ACHN (cell line): ENCODE results near the gene RO60.
"Not testable (repeated sequence)": the region's sequence is repeated elsewhere in the genome, so short reads cannot be mapped to it uniquely, and the experiment has no call there.

Source experiments
- DNase-seq: peaks from one replicate; pipeline ENCODE4 v3.0.0-alpha.2; 2015
- in situ Hi-C: cut with HindIII; loops from 2 replicates; pipeline ENCODE4 v1.10.0; 2017; ENCODE audit warnings: low sequenced_read_pairs, low pct_ligation_motif_present, low pct_unique_long_range_greater_than_20kb

RO60 gene

GRCh38 chr1:193059282-193060114, at the start of gene RO60, which contains the start of gene UCHL5:
Gene RO60, plus strand, starts transcription at chr1:193059612. Its CDS starts 9,443 bp downstream, at chr1:193069055.
Gene UCHL5, minus strand, starts transcription at chr1:193059360. Its CDS starts 100 bp downstream, at chr1:193059260.
- DNase-seq, result peak; percentile 99
- in situ Hi-C loops, result no loop called here

- no peak for DNase-seq
- in situ Hi-C loops, result loop anchor here (25.0 kb wide), 1 partner anchor 199 kb away; the partner anchor contains the start of gene RGS2
Observed at GRCh38 chr1:193011406-193011805, 48.0 kb upstream of the RO60 start.

- DNase-seq, result no peak
- in situ Hi-C loops, result loop anchor here (25.0 kb wide), 1 partner anchor 201 kb away; the partner anchor contains the start of gene RGS2
Observed at GRCh38 chr1:193013005-193013404, 46.4 kb upstream of the RO60 start.

GRCh38 chr1:193013707-193014106, 45.7 kb upstream of the RO60 start:
- in situ Hi-C loops, result loop anchor here (25.0 kb wide), 1 partner anchor 201 kb away; the partner anchor contains the start of gene RGS2
- DNase-seq, result no peak

- no peak for DNase-seq
- in situ Hi-C loops, result loop anchor here (25.0 kb wide), 1 partner anchor 202 kb away; the partner anchor contains the start of gene RGS2
Observed at GRCh38 chr1:193014400-193014799, 45.0 kb upstream of the RO60 start.

GRCh38 chr1:193016788-193017187, 42.6 kb upstream of the RO60 start:
- in situ Hi-C loops, result loop anchor here (25.0 kb wide), 1 partner anchor 204 kb away; the partner anchor contains the start of gene RGS2

GRCh38 chr1:193019442-193020026, 39.9 kb upstream of the RO60 start:
- in situ Hi-C loops, result loop anchor here (25.0 kb wide), 1 partner anchor 207 kb away; the partner anchor contains the start of gene RGS2
- DNase-seq, result peak; percentile 73

More at GRCh38 chr1:193016788-193017187, 42.6 kb upstream of the RO60 start:
- no peak for DNase-seq

GRCh38 chr1:193025218-193025617, 34.2 kb upstream of the RO60 start:
- DNase-seq, result no peak
- in situ Hi-C loops, result no loop called here

GRCh38 chr1:193030280-193030679, 29.1 kb upstream of the RO60 start:
- no peak for DNase-seq
- in situ Hi-C loops, result no loop called here

- in situ Hi-C loops, result no loop called here
- peak; percentile 41 for DNase-seq
Observed at GRCh38 chr1:193031431-193031830, 28.0 kb upstream of the RO60 start.

GRCh38 chr1:193032643-193033427, 26.6 kb upstream of the RO60 start:
- DNase-seq, in situ Hi-C loops: not testable (repeated sequence)

- in situ Hi-C loops, result no loop called here
- no peak for DNase-seq
Observed at GRCh38 chr1:193033610-193034009, 25.8 kb upstream of the RO60 start.

GRCh38 chr1:193036337-193037047, 22.9 kb upstream of the RO60 start:
- in situ Hi-C loops, result no loop called here

GRCh38 chr1:193040011-193040410, 19.4 kb upstream of the RO60 start:
- DNase-seq, result no peak
- in situ Hi-C loops, result no loop called here

More at GRCh38 chr1:193036337-193037047, 22.9 kb upstream of the RO60 start:
- no peak for DNase-seq

GRCh38 chr1:193042766-193043691, 16.4 kb upstream of the RO60 start:
- no peak for DNase-seq
- in situ Hi-C loops, result no loop called here

- DNase-seq, in situ Hi-C loops: not testable (repeated sequence)
Observed at GRCh38 chr1:193048913-193049312, 10.5 kb upstream of the RO60 start.

GRCh38 chr1:193054169-193054675, 5.2 kb upstream of the RO60 start:
- DNase-seq, result no peak
- in situ Hi-C loops, result no loop called here
